ENCODE results near the gene ARID1B.

GRCh38 chr6:156756630-156757610, 20.3 kb upstream of the ARID1B start:
- no peak for TF ChIP-seq POLR2AphosphoS5 (IDR thresholded peaks at IDR 0.05; ENCODE audit: low read length)
- TF ChIP-seq TARDBP (IDR thresholded peaks at IDR 0.05; ENCODE audit: borderline replicate concordance), result no peak
- TF ChIP-seq CTCF (IDR thresholded peaks at IDR 0.05 in 2 of 3, conservative IDR thresholded peaks at IDR 0.05 in 1 of 3; ENCODE audit: control insufficient read depth in 2 of 3, extremely low read depth in 1 of 3, insufficient read depth in 1 of 3, low read depth in 3 of 3, low read length in 3 of 3), result no peak
- no peak for TF ChIP-seq EZH2 (IDR thresholded peaks at IDR 0.05; ENCODE audit: borderline replicate concordance, control insufficient read depth, low read depth, low read length)
- TF ChIP-seq TCF7 (IDR thresholded peaks at IDR 0.05; ENCODE audit: borderline replicate concordance), result no peak
- TF ChIP-seq ATF3 (IDR thresholded peaks at IDR 0.05; ENCODE audit: borderline replicate concordance, extremely low read depth, low read depth, low read length), result no peak
- TF ChIP-seq CREB1 (IDR thresholded peaks at IDR 0.05; ENCODE audit: low read depth), result no peak
- no peak for TF ChIP-seq CREM (IDR thresholded peaks at IDR 0.05; ENCODE audit: low read depth)
- TF ChIP-seq USF2 (IDR thresholded peaks at IDR 0.05; ENCODE audit: borderline replicate concordance, low read depth, low read length), result no peak
- no peak for TF ChIP-seq FOXK2 (IDR thresholded peaks at IDR 0.05)
- TF ChIP-seq ETV6 (conservative IDR thresholded peaks at IDR 0.05 in 1 of 2, IDR thresholded peaks at IDR 0.05 in 1 of 2; ENCODE audit: borderline replicate concordance in 1 of 2, low read depth in 1 of 2), result no peak
- TF ChIP-seq CBX5 (IDR thresholded peaks at IDR 0.05; ENCODE audit: low read depth), result no peak

All from GM12878 (cell line).